Liver (tissue), 3 donors: Measurements from ENCODE around the gene HSP90AB1.

Experiments used
- EGR1 ChIP-seq, 2 donors: IDR thresholded peaks; 2 replicates each; pipeline ENCODE4 v1.6.1; 2016 to 2018; ENCODE audit warnings: antibody characterized with exemption in 2 of 2, low read depth in 2 of 2
- HNF4A ChIP-seq, 2 donors: conservative IDR thresholded peaks; 2 replicates each; pipeline ENCODE4 v1.6.1; 2016; ENCODE audit warnings: antibody characterized with exemption in 2 of 2, mild to moderate bottlenecking in 2 of 2
- HNF4G ChIP-seq: IDR thresholded peaks from 2 replicates; pipeline ENCODE4 v1.6.1; 2016; ENCODE audit warnings: antibody characterized with exemption
- JUND ChIP-seq, 2 donors: IDR thresholded peaks; 2 replicates each; pipeline ENCODE4 v1.6.1; 2016; ENCODE audit warnings: antibody characterized with exemption in 2 of 2
- NR2F2 ChIP-seq: IDR thresholded peaks from 2 replicates; pipeline ENCODE4 v1.6.1; 2016; ENCODE audit warnings: antibody characterized with exemption
- RAD21 ChIP-seq, 2 donors: IDR thresholded peaks; 2 replicates each; pipeline ENCODE4 v1.6.1; 2016; ENCODE audit warnings: antibody characterized with exemption in 2 of 2, mild to moderate bottlenecking in 2 of 2
- SP1 ChIP-seq: IDR thresholded peaks from 2 replicates; pipeline ENCODE4 v1.6.1; 2018; ENCODE audit warnings: antibody characterized with exemption, mild to moderate bottlenecking
- TAF1 ChIP-seq: conservative IDR thresholded peaks from 2 replicates; pipeline ENCODE4 v1.6.1; 2016; ENCODE audit warnings: antibody characterized with exemption, mild to moderate bottlenecking
- YY1 ChIP-seq: IDR thresholded peaks from 2 replicates; pipeline ENCODE4 v1.6.1; 2016; ENCODE audit warnings: antibody characterized with exemption, mild to moderate bottlenecking
- TF ChIP-seq, protein P1 (sequence below): fragments of 150-350 bp; IDR thresholded peaks from 2 replicates; pipeline ENCODE4 v1.5.1; 2017; ENCODE audit warnings: improper control_type of control experiment, low read depth, low read length; ENCODE audit not compliant: missing input control
- TF ChIP-seq, protein P2 (sequence below): IDR thresholded peaks from 2 replicates; pipeline ENCODE4 v1.6.1; 2016; ENCODE audit warnings: antibody characterized with exemption
- TF ChIP-seq, protein P3 (sequence below): IDR thresholded peaks from 2 replicates; pipeline ENCODE4 v1.6.1; 2016; ENCODE audit warnings: antibody characterized with exemption
- TF ChIP-seq, protein P4 (sequence below): IDR thresholded peaks from 2 replicates; pipeline ENCODE4 v1.6.1; 2016; ENCODE audit warnings: antibody characterized with exemption, mild to moderate bottlenecking
- TF ChIP-seq, protein P5 (sequence below): IDR thresholded peaks from 2 replicates; pipeline ENCODE4 v1.6.1; 2016; ENCODE audit warnings: antibody characterized with exemption
- donor health status: healthy.
- donor health status: healthy.

DNA sequence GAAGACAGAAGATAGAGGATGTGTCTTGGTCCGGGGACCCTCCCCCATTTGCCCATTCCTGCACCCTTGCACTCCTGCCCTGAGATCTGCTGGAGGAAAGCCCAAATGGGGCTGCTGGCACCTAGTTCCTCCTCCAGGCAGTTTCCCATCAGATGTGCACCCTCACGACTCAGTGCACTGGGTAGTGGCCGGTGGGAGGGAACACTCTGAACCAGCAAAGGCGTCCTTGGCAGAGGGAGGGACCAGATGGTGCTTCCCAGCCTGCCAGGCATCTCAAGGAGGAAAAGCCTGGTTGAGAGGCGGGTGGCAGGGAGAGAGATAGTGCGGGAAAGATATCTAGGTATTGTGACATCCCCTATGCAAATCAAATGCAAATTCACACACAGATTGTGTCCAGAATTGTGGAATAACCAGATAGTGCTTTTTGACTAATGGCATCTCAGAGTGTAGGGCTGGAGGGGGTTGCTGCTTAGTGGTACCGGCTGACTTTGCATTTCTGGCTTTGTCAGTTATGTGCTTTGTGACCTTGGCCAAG, 42.9 kb downstream of the HSP90AB1 start:
- TF ChIP-seq, protein P1, sequence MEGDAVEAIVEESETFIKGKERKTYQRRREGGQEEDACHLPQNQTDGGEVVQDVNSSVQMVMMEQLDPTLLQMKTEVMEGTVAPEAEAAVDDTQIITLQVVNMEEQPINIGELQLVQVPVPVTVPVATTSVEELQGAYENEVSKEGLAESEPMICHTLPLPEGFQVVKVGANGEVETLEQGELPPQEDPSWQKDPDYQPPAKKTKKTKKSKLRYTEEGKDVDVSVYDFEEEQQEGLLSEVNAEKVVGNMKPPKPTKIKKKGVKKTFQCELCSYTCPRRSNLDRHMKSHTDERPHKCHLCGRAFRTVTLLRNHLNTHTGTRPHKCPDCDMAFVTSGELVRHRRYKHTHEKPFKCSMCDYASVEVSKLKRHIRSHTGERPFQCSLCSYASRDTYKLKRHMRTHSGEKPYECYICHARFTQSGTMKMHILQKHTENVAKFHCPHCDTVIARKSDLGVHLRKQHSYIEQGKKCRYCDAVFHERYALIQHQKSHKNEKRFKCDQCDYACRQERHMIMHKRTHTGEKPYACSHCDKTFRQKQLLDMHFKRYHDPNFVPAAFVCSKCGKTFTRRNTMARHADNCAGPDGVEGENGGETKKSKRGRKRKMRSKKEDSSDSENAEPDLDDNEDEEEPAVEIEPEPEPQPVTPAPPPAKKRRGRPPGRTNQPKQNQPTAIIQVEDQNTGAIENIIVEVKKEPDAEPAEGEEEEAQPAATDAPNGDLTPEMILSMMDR, result no peak
- TF ChIP-seq, protein P2, sequence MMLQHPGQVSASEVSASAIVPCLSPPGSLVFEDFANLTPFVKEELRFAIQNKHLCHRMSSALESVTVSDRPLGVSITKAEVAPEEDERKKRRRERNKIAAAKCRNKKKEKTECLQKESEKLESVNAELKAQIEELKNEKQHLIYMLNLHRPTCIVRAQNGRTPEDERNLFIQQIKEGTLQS, result no peak
- TF ChIP-seq, protein P3, sequence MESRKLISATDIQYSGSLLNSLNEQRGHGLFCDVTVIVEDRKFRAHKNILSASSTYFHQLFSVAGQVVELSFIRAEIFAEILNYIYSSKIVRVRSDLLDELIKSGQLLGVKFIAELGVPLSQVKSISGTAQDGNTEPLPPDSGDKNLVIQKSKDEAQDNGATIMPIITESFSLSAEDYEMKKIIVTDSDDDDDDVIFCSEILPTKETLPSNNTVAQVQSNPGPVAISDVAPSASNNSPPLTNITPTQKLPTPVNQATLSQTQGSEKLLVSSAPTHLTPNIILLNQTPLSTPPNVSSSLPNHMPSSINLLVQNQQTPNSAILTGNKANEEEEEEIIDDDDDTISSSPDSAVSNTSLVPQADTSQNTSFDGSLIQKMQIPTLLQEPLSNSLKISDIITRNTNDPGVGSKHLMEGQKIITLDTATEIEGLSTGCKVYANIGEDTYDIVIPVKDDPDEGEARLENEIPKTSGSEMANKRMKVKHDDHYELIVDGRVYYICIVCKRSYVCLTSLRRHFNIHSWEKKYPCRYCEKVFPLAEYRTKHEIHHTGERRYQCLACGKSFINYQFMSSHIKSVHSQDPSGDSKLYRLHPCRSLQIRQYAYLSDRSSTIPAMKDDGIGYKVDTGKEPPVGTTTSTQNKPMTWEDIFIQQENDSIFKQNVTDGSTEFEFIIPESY, result no peak
- no peak for TF ChIP-seq EGR1 (IDR thresholded peaks at IDR 0.05; ENCODE audit: low read depth in 2 of 2)
- no peak for TF ChIP-seq NR2F2
- TF ChIP-seq, protein P4, sequence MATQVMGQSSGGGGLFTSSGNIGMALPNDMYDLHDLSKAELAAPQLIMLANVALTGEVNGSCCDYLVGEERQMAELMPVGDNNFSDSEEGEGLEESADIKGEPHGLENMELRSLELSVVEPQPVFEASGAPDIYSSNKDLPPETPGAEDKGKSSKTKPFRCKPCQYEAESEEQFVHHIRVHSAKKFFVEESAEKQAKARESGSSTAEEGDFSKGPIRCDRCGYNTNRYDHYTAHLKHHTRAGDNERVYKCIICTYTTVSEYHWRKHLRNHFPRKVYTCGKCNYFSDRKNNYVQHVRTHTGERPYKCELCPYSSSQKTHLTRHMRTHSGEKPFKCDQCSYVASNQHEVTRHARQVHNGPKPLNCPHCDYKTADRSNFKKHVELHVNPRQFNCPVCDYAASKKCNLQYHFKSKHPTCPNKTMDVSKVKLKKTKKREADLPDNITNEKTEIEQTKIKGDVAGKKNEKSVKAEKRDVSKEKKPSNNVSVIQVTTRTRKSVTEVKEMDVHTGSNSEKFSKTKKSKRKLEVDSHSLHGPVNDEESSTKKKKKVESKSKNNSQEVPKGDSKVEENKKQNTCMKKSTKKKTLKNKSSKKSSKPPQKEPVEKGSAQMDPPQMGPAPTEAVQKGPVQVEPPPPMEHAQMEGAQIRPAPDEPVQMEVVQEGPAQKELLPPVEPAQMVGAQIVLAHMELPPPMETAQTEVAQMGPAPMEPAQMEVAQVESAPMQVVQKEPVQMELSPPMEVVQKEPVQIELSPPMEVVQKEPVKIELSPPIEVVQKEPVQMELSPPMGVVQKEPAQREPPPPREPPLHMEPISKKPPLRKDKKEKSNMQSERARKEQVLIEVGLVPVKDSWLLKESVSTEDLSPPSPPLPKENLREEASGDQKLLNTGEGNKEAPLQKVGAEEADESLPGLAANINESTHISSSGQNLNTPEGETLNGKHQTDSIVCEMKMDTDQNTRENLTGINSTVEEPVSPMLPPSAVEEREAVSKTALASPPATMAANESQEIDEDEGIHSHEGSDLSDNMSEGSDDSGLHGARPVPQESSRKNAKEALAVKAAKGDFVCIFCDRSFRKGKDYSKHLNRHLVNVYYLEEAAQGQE, result no peak
- TF ChIP-seq RAD21 (IDR thresholded peaks at IDR 0.05), result no peak
- no peak for TF ChIP-seq HNF4A (conservative IDR thresholded peaks at IDR 0.05)
- no peak for TF ChIP-seq TAF1
- no peak for TF ChIP-seq SP1
- TF ChIP-seq YY1, result no peak
- TF ChIP-seq JUND (IDR thresholded peaks at IDR 0.05), result no peak
- TF ChIP-seq, protein P5, sequence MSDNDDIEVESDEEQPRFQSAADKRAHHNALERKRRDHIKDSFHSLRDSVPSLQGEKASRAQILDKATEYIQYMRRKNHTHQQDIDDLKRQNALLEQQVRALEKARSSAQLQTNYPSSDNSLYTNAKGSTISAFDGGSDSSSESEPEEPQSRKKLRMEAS, result no peak
- TF ChIP-seq HNF4G, result no peak
